Neural cell (in vitro differentiated cells): ENCODE results near the gene TNFSF15. TPM values are rescaled to one million over a fixed set of nuclear protein-coding genes. Genes with fewer than 3 reads are reported as not detected.

Source experiments
- H2AFZ ChIP-seq: fragments of 200-600, 300-800 bp; sonication (generic), shearing (Covaris generic); 2 replicates; pipeline ENCODE4 v1.6.0; 2014; ENCODE audit warnings: low read depth, mild to moderate bottlenecking, antibody characterized with exemption, low read length, moderate library complexity
- H3F3A ChIP-seq: fragments of 200-600 bp; shearing (Covaris generic); 2 replicates; pipeline ENCODE4 v1.6.1; 2016; ENCODE audit warnings: mild to moderate bottlenecking, moderate library complexity, mixed read lengths, antibody characterized with exemption, low read length; ENCODE audit not compliant: insufficient read depth, poor library complexity, severe bottlenecking
- H3K27ac ChIP-seq: fragments of 200-600, 300-800 bp; sonication (generic), shearing (Covaris generic); 2 replicates; pipeline ENCODE4 v1.5.1; 2014; ENCODE audit warnings: mild to moderate bottlenecking, low read length, moderate library complexity
- H3K27me3 ChIP-seq: fragments of 300-800, 200-600 bp; sonication (generic), shearing (Covaris generic); 2 replicates; pipeline ENCODE4 v1.6.0; 2014; ENCODE audit warnings: mild to moderate bottlenecking, low read depth, low read length, moderate library complexity; ENCODE audit not compliant: insufficient read depth
- H3K36me3 ChIP-seq: fragments of 300-800, 200-600 bp; sonication (generic), shearing (Covaris generic); 2 replicates; pipeline ENCODE4 v1.5.1; 2014; ENCODE audit warnings: mild to moderate bottlenecking, antibody characterized with exemption, low read length, moderate library complexity; ENCODE audit not compliant: insufficient read depth
- H3K4me2 ChIP-seq: fragments of 300-800, 200-600 bp; sonication (generic), shearing (Covaris generic); 2 replicates; pipeline ENCODE4 v1.6.0; 2014; ENCODE audit warnings: mild to moderate bottlenecking, low read length
- H3K4me3 ChIP-seq: fragments of 300-800, 200-600 bp; sonication (generic), shearing (Covaris generic); 2 replicates; pipeline ENCODE4 v1.5.1; 2014; ENCODE audit warnings: mild to moderate bottlenecking, low read length, moderate library complexity
- H3K79me2 ChIP-seq: fragments of 200-600 bp; shearing (Covaris generic); replicated peaks from 2 replicates; pipeline ENCODE4 v1.6.0; 2014; ENCODE audit warnings: mild to moderate bottlenecking, low read length, moderate library complexity; ENCODE audit not compliant: insufficient read depth
- H3K9ac ChIP-seq: fragments of 300-800, 200-600 bp; sonication (generic), shearing (Covaris generic); 2 replicates; pipeline ENCODE4 v1.6.1; 2016; ENCODE audit warnings: mild to moderate bottlenecking, low read length, mixed read lengths
- H3K9me2 ChIP-seq: fragments of 200-600 bp; shearing (Covaris generic); 2 replicates; pipeline ENCODE4 v1.6.1; 2016; ENCODE audit warnings: mild to moderate bottlenecking, low read length, mixed read lengths; ENCODE audit not compliant: insufficient read depth
- H3K9me3 ChIP-seq: fragments of 200-600, 300-800 bp; sonication (generic), shearing (Covaris generic); 2 replicates; pipeline ENCODE4 v1.6.1; 2016; ENCODE audit warnings: mild to moderate bottlenecking, mixed run types, low read length, moderate library complexity, mixed read lengths
- H4K20me1 ChIP-seq: fragments of 200-600 bp; shearing (Covaris generic); 2 replicates; pipeline ENCODE4 v1.6.1; 2016; ENCODE audit warnings: mild to moderate bottlenecking, mixed run types; ENCODE audit not compliant: insufficient read depth
- CTCF ChIP-seq: fragments of 450-650 bp; IDR thresholded peaks from 2 replicates; pipeline ENCODE4 v1.5.1; 2014; ENCODE audit warnings: antibody characterized with exemption, mild to moderate bottlenecking, moderate library complexity; ENCODE audit not compliant: poor library complexity, severe bottlenecking
- EP300 ChIP-seq: fragments of 450-650 bp; conservative IDR thresholded peaks from 2 replicates; pipeline ENCODE4 v1.6.1; 2014; ENCODE audit warnings: antibody characterized with exemption, mild to moderate bottlenecking, moderate library complexity; ENCODE audit not compliant: poor library complexity, severe bottlenecking
- EZH2 ChIP-seq: fragments of 200-600, 300-800 bp; shearing (Covaris generic), sonication (generic); IDR thresholded peaks from 2 replicates; pipeline ENCODE4 v1.6.1; 2014; ENCODE audit warnings: antibody characterized with exemption, low read length, borderline replicate concordance, mild to moderate bottlenecking; ENCODE audit not compliant: insufficient read depth, poor library complexity, severe bottlenecking
- MXI1 ChIP-seq: fragments of 450-650 bp; conservative IDR thresholded peaks from 2 replicates; pipeline ENCODE4 v1.6.1; 2014; ENCODE audit warnings: antibody characterized with exemption, mild to moderate bottlenecking; ENCODE audit not compliant: poor library complexity, severe bottlenecking
- POLR2AphosphoS5 ChIP-seq: IDR thresholded peaks from 2 replicates; pipeline ENCODE4 v1.6.1; 2012
- RAD21 ChIP-seq: fragments of 450-650 bp; conservative IDR thresholded peaks from 2 replicates; pipeline ENCODE4 v1.6.1; 2014; ENCODE audit warnings: antibody characterized with exemption, mild to moderate bottlenecking, moderate library complexity
- SMC3 ChIP-seq: fragments of 450-650 bp; conservative IDR thresholded peaks from 2 replicates; pipeline ENCODE4 v1.6.1; 2014; ENCODE audit warnings: antibody characterized with exemption, mild to moderate bottlenecking, moderate library complexity; ENCODE audit not compliant: poor library complexity
- TAF1 ChIP-seq: IDR thresholded peaks from 2 replicates; pipeline ENCODE4 v1.6.1; 2012; ENCODE audit warnings: low read depth
- polyA plus RNA-seq: library from polyadenylated mRNA; depleted of rRNA; stranded (reverse); fragments of >200 nt; gene quantifications from 2 replicates; pipeline ENCODE4 v1.2.3, GENCODE V29; 2014
- TF ChIP-seq, protein P1 (sequence below): IDR thresholded peaks from 2 replicates; pipeline ENCODE4 v1.6.1; 2012; ENCODE audit warnings: borderline replicate concordance

Gene TNFSF15
- polyA plus RNA-seq, 1 donor from 2014 or later: not detected

DNA sequence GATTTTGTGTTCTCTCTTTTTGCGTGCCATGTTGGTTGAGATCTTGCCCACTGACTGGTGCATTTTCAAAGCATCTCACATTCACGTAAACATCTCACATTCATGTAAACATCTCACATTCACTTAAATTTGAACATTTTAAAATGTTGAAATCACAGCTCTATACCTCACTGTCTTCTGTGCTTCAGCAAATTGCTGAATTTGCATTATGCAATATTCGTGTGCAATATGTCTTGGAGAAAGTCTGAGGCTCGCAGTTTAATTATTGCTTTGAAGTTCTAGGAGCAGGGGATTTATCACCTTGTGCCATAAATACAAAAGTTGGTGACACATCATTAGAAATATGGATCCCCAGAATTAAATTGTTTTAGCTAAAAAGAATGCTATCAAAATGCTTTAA is 42.6 kb downstream of the TNFSF15 start:
- no peak for TF ChIP-seq TAF1
- no peak overlapping the region for H2AFZ ChIP-seq
- H3K4me3 ChIP-seq: no peak overlapping the region
- no peak overlapping the region for H3K27ac ChIP-seq
- no peaks in the 10 kb centered on the region for H4K20me1 ChIP-seq
- H3K79me2 ChIP-seq: no peaks in the 10 kb centered on the region
- no peaks in the 10 kb centered on the region for H3K27me3 ChIP-seq
- no peak overlapping the region for H3K4me2 ChIP-seq
- H3F3A ChIP-seq: no peaks in the 10 kb centered on the region
- H3K36me3 ChIP-seq: no peaks in the 10 kb centered on the region
- no peaks in the 10 kb centered on the region for H3K9me2 ChIP-seq
- H3K9ac ChIP-seq: no peak overlapping the region
- H3K9me3 ChIP-seq: no peaks in the 10 kb centered on the region

DNA sequence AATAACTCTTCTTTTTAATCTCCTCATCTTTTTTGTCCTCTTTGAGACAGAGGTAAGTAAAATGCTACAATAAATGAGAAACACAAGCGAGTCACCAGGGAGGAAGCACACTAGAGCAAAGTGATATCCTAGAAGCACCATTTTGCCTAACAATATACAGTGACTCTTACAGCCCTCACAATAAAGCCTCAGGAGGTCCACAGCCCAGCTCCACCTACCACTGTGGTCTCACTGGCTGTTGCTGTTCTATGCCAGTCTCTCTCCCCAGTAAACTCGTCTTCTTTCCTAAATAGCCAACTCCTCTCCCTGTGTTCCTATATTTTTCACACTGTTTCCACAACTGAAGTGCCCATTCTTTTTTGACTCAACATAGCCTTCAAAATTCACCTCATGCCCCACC is 44.3 kb downstream of the TNFSF15 start:
- no peaks in the 10 kb centered on the region for H3K9me2 ChIP-seq
- no peaks in the 10 kb centered on the region for H3K9me3 ChIP-seq
- H3K79me2 ChIP-seq: no peaks in the 10 kb centered on the region
- no peak overlapping the region for H3K9ac ChIP-seq
- no peak overlapping the region for H3K4me3 ChIP-seq
- no peak overlapping the region for H3K4me2 ChIP-seq
- H4K20me1 ChIP-seq: no peaks in the 10 kb centered on the region
- H3K36me3 ChIP-seq: no peaks in the 10 kb centered on the region
- H3K27me3 ChIP-seq: no peaks in the 10 kb centered on the region
- H2AFZ ChIP-seq: no peak overlapping the region
- TF ChIP-seq POLR2AphosphoS5 (no peak), EP300 (no peak), TAF1 (no peak), SMC3 (no peak), EZH2 (no peak), CTCF (no peak), MXI1 (no peak), RAD21 (no peak)
- TF ChIP-seq, protein P1, sequence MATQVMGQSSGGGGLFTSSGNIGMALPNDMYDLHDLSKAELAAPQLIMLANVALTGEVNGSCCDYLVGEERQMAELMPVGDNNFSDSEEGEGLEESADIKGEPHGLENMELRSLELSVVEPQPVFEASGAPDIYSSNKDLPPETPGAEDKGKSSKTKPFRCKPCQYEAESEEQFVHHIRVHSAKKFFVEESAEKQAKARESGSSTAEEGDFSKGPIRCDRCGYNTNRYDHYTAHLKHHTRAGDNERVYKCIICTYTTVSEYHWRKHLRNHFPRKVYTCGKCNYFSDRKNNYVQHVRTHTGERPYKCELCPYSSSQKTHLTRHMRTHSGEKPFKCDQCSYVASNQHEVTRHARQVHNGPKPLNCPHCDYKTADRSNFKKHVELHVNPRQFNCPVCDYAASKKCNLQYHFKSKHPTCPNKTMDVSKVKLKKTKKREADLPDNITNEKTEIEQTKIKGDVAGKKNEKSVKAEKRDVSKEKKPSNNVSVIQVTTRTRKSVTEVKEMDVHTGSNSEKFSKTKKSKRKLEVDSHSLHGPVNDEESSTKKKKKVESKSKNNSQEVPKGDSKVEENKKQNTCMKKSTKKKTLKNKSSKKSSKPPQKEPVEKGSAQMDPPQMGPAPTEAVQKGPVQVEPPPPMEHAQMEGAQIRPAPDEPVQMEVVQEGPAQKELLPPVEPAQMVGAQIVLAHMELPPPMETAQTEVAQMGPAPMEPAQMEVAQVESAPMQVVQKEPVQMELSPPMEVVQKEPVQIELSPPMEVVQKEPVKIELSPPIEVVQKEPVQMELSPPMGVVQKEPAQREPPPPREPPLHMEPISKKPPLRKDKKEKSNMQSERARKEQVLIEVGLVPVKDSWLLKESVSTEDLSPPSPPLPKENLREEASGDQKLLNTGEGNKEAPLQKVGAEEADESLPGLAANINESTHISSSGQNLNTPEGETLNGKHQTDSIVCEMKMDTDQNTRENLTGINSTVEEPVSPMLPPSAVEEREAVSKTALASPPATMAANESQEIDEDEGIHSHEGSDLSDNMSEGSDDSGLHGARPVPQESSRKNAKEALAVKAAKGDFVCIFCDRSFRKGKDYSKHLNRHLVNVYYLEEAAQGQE: no peak
- no peak overlapping the region for H3K27ac ChIP-seq
- no peaks in the 10 kb centered on the region for H3F3A ChIP-seq
